Glutamatergic neuron (in vitro differentiated cells): Measurements from ENCODE around the gene ABCD4. TPM values are rescaled to one million over a fixed set of nuclear protein-coding genes. Genes with fewer than 3 reads are reported as not detected.

ENCODE experiments used
- DNase-seq: peaks from one replicate; pipeline ENCODE4 v3.0.0; 2022
- H3K27ac Mint-ChIP-seq: one replicate; pipeline ENCODE4 v1.8.0; 2020; ENCODE audit warnings: mild to moderate bottlenecking, mixed read lengths, inconsistent platforms; ENCODE audit not compliant: unreplicated experiment
- H3K27me3 Mint-ChIP-seq: one replicate; pipeline ENCODE4 v1.8.0; 2020; ENCODE audit warnings: mild to moderate bottlenecking, moderate library complexity, mixed read lengths, inconsistent platforms; ENCODE audit not compliant: unreplicated experiment
- H3K36me3 Mint-ChIP-seq: one replicate; pipeline ENCODE4 v1.8.0; 2020; ENCODE audit warnings: mild to moderate bottlenecking, mixed read lengths, inconsistent platforms; ENCODE audit not compliant: unreplicated experiment
- H3K4me1 Mint-ChIP-seq: one replicate; pipeline ENCODE4 v1.8.0; 2020; ENCODE audit warnings: mild to moderate bottlenecking, low read depth, mixed read lengths, inconsistent platforms; ENCODE audit not compliant: unreplicated experiment
- H3K4me3 Mint-ChIP-seq: one replicate; pipeline ENCODE4 v1.8.0; 2020; ENCODE audit warnings: mild to moderate bottlenecking, mixed read lengths, inconsistent platforms; ENCODE audit not compliant: unreplicated experiment
- H3K9me3 Mint-ChIP-seq: one replicate; pipeline ENCODE4 v1.8.0; 2020; ENCODE audit warnings: mild to moderate bottlenecking, moderate library complexity, mixed read lengths, inconsistent platforms; ENCODE audit not compliant: unreplicated experiment
- total RNA-seq: library from RNA; stranded (reverse); fragmentation: NEBNext Ultra II Directional; extraction: Animal tissue kit (Norgen Biotek cat#: 25700); gene quantifications from one replicate; pipeline ENCODE4 v1.2.1, GENCODE V29; 2021; ENCODE audit not compliant: unreplicated experiment
- TF ChIP-seq, protein P1 (sequence below): fragments of 200-600 bp; sonication (generic); IDR thresholded peaks from one replicate; pipeline ENCODE4 v1.5.0; 2021; ENCODE audit not compliant: partially characterized antibody, unreplicated experiment

Gene ABCD4
- total RNA-seq, 1 donor from 2014 or later: 73.7 TPM

DNA sequence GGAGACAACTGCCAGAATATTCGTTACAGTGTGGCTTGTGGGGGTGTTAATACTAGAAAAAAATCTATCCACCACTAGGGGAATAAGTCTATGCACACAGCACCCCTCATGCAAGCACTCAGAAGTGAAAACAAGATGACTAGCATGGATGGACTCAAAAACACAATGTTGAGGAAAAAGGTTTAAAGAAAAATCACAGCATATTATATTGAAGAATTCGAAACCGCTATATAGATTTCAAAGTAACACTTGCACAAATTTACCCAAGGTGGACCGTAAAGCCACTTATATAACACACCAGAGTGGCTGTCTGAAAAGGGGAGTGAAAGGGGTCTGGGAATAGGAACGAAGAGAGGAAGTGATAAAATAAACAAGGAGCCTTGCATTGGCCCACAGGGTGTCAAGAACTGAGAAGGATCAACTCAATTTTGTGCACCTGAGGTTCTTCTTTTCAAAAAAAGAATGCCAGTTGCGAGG, 544 bp downstream of the ABCD4 start:
- Mint-ChIP-seq H3K4me1 (no peaks in the 10 kb centered on the region), H3K27ac (peak overlapping the region; percentile 95), H3K4me3 (peak overlapping the region; percentile 93), H3K9me3 (peaks cover 6% of the 10 kb centered on the region), H3K36me3 (peaks cover 5% of the 10 kb centered on the region), H3K27me3 (no peaks in the 10 kb centered on the region)
- no peak for DNase-seq
- TF ChIP-seq, protein P1, sequence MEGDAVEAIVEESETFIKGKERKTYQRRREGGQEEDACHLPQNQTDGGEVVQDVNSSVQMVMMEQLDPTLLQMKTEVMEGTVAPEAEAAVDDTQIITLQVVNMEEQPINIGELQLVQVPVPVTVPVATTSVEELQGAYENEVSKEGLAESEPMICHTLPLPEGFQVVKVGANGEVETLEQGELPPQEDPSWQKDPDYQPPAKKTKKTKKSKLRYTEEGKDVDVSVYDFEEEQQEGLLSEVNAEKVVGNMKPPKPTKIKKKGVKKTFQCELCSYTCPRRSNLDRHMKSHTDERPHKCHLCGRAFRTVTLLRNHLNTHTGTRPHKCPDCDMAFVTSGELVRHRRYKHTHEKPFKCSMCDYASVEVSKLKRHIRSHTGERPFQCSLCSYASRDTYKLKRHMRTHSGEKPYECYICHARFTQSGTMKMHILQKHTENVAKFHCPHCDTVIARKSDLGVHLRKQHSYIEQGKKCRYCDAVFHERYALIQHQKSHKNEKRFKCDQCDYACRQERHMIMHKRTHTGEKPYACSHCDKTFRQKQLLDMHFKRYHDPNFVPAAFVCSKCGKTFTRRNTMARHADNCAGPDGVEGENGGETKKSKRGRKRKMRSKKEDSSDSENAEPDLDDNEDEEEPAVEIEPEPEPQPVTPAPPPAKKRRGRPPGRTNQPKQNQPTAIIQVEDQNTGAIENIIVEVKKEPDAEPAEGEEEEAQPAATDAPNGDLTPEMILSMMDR: peak; percentile 38

- H3K27ac Mint-ChIP-seq: peak overlapping the region; percentile 95
- peaks cover 5% of the 10 kb centered on the region for H3K36me3 Mint-ChIP-seq
- H3K4me3 Mint-ChIP-seq: peak overlapping the region; percentile 93
- no peaks in the 10 kb centered on the region for H3K4me1 Mint-ChIP-seq
- no peaks in the 10 kb centered on the region for H3K27me3 Mint-ChIP-seq
- H3K9me3 Mint-ChIP-seq: peaks cover 6% of the 10 kb centered on the region
- TF ChIP-seq, protein P1: no peak
- no peak for DNase-seq
Observed at GRCh38 chr14:74301594-74302151, 1.1 kb downstream of the ABCD4 start.

DNA sequence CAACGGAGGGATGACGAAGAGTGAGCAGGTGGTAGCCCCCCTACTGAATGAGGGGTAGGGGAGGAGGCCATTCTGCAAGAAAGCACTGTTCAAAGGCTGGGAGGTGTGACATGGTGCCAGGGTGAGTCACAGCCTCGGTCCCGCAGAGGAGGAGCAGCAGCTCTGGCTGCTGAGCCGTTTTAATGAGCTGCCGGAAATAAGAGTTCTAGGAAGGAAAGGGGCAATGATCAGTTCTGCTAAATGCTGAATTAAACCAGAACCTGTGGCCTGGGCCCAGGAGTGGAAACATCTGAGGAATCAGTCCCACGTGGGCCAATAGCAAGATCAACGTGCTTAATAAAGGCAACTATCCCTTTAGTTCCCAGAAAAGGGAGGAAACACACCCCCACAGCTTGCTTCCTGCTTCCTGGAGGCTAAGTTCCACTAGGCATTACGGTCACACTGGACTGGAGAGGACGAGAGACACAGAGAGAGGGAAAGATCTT, 3.6 kb downstream of the ABCD4 start:
- Mint-ChIP-seq H3K4me1 (no peaks in the 10 kb centered on the region), H3K4me3 (no peak overlapping the region), H3K9me3 (peaks cover 6% of the 10 kb centered on the region), H3K27me3 (no peaks in the 10 kb centered on the region), H3K36me3 (peaks cover 5% of the 10 kb centered on the region), H3K27ac (no peak overlapping the region)
- TF ChIP-seq, protein P1: no peak
- no peak for DNase-seq

DNA sequence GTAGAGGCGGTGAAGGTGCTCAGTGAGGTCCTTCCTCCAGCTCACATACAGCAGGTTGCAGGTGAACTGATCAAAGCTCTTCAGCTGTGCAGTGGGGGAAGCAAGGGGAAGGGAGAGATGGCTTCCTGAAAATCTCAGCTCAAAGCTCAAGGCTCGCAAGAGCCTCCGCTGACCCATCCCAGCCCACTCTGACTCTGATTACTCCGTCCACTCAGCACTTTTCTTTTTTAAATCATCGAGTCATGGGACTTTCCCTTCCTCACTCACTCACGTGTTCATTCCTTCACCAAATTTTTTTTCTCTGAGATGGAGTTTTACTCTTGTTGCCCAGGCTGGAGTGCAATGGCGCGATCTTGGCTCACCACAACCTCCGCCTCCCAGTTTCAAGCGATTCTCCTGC, 4.7 kb downstream of the ABCD4 start:
- Mint-ChIP-seq H3K9me3 (peaks cover 6% of the 10 kb centered on the region), H3K27ac (no peak overlapping the region), H3K36me3 (peaks cover 5% of the 10 kb centered on the region), H3K4me3 (no peak overlapping the region), H3K4me1 (no peaks in the 10 kb centered on the region), H3K27me3 (no peaks in the 10 kb centered on the region)
- TF ChIP-seq, protein P1: no peak
- DNase-seq: no peak

DNA sequence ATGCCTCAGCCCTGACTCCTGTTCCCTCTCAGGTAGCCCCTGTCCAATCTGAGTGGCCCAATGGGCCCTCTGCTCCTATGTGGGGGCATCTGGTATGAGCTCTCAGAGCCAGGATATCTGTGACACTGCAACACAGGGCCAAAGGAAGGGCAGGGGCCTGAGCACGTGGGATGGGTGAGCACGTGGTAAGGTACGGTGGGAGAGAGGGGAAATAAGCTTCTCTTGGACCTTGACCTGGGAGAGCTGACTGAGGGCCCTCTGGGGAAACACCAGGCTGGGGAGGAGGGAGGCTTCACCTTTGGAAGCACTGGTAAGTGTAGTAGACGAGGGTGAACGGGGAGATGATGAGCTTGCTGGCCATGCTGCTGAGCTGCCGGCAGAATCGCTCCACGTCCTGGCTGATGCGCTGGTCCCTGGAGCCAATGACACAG, 6.7 kb downstream of the ABCD4 start:
- Mint-ChIP-seq H3K9me3 (peaks cover 1% of the 10 kb centered on the region), H3K27me3 (peaks cover 6% of the 10 kb centered on the region), H3K27ac (no peak overlapping the region), H3K36me3 (peaks cover 5% of the 10 kb centered on the region), H3K4me1 (no peaks in the 10 kb centered on the region), H3K4me3 (no peak overlapping the region)
- no peak for DNase-seq
- TF ChIP-seq, protein P1: no peak
